Measurements from ENCODE around the gene PSMB7.

The PSMB7 gene

GRCh38 chr9:124415102-124415851 is at the start of gene PSMB7:
Gene PSMB7 (minus strand): TSS chr9:124415442. CDS start chr9:124415425, 17 bp downstream.
- peak; percentile 93 for DNase-seq (ENCODE audit: low read depth)

GRCh38 chr9:124462739-124463138 is 47.5 kb upstream of the PSMB7 start:
- no peak for DNase-seq (ENCODE audit: low read depth)

GRCh38 chr9:124458441-124458840 is 43.2 kb upstream of the PSMB7 start:
- DNase-seq (ENCODE audit: low read depth), result no peak

GRCh38 chr9:124457887-124458431 is 42.7 kb upstream of the PSMB7 start:
- no peak for DNase-seq (ENCODE audit: low read depth)

- DNase-seq (ENCODE audit: low read depth), result no peak
Measured at GRCh38 chr9:124457079-124457886, 42.0 kb upstream of the PSMB7 start.

- no peak for DNase-seq (ENCODE audit: low read depth)
Measured at GRCh38 chr9:124456341-124457078, 41.3 kb upstream of the PSMB7 start.

- no peak for DNase-seq (ENCODE audit: low read depth)
Measured at GRCh38 chr9:124455820-124456219, 40.6 kb upstream of the PSMB7 start.

- no peak for DNase-seq (ENCODE audit: low read depth)
Measured at GRCh38 chr9:124454791-124455443, 39.7 kb upstream of the PSMB7 start.

- no peak for DNase-seq (ENCODE audit: low read depth)
Measured at GRCh38 chr9:124454296-124454695, 39.1 kb upstream of the PSMB7 start.

- no peak for DNase-seq (ENCODE audit: low read depth)
Measured at GRCh38 chr9:124453586-124454191, 38.4 kb upstream of the PSMB7 start.

- no peak for DNase-seq (ENCODE audit: low read depth)
Measured at GRCh38 chr9:124452841-124453585, 37.8 kb upstream of the PSMB7 start.

- DNase-seq (ENCODE audit: low read depth), result no peak
Measured at GRCh38 chr9:124452326-124452725, 37.1 kb upstream of the PSMB7 start.

- no peak for DNase-seq (ENCODE audit: low read depth)
Measured at GRCh38 chr9:124450931-124451661, 35.9 kb upstream of the PSMB7 start.

- DNase-seq (ENCODE audit: low read depth), result peak; percentile 43
Measured at GRCh38 chr9:124450241-124450924, 35.1 kb upstream of the PSMB7 start, which contains the start of gene ADGRD2. Gene ADGRD2 (plus strand): TSS chr9:124450451. CDS start chr9:124451667, 1,216 bp downstream.

GRCh38 chr9:124449381-124450151 is 34.3 kb upstream of the PSMB7 start:
- no peak for DNase-seq (ENCODE audit: low read depth)

- no peak for DNase-seq (ENCODE audit: low read depth)
Measured at GRCh38 chr9:124448019-124448418, 32.8 kb upstream of the PSMB7 start.

GRCh38 chr9:124447297-124447661 is 32.0 kb upstream of the PSMB7 start:
- DNase-seq (ENCODE audit: low read depth), result no peak

GRCh38 chr9:124444166-124444565 is 28.9 kb upstream of the PSMB7 start:
- no peak for DNase-seq (ENCODE audit: low read depth)

Measured in EH (cell line).